Ishikawa (cell line): ENCODE results near the gene SMARCB1.

ENCODE experiments used
- CEBPB ChIP-seq: IDR thresholded peaks from 2 replicates; pipeline ENCODE4 v1.6.1; 2012
- CREB1 ChIP-seq: IDR thresholded peaks from 2 replicates; pipeline ENCODE4 v1.6.1; 2012; ENCODE audit warnings: low read depth
- EGR1 ChIP-seq: IDR thresholded peaks from 2 replicates; pipeline ENCODE4 v1.6.1; 2012
- EP300 ChIP-seq: IDR thresholded peaks from 2 replicates; pipeline ENCODE4 v1.6.1; 2012; ENCODE audit warnings: borderline replicate concordance
- FOXM1 ChIP-seq: IDR thresholded peaks from 2 replicates; pipeline ENCODE4 v1.6.1; 2012; ENCODE audit warnings: low read depth, borderline replicate concordance
- MAX ChIP-seq: IDR thresholded peaks from 2 replicates; pipeline ENCODE4 v1.6.1; 2012
- NFIC ChIP-seq: IDR thresholded peaks from 2 replicates; pipeline ENCODE4 v1.6.1; 2012
- RAD21 ChIP-seq: IDR thresholded peaks from 2 replicates; pipeline ENCODE4 v1.6.1; 2012; ENCODE audit warnings: low read depth
- REST ChIP-seq: IDR thresholded peaks from 2 replicates; pipeline ENCODE4 v1.6.1; 2012; ENCODE audit warnings: low read depth, mild to moderate bottlenecking
- TAF1 ChIP-seq: IDR thresholded peaks from 2 replicates; pipeline ENCODE4 v1.6.1; 2012; ENCODE audit warnings: low read depth, mild to moderate bottlenecking
- TCF12 ChIP-seq: IDR thresholded peaks from 2 replicates; pipeline ENCODE4 v1.6.1; 2012; ENCODE audit warnings: low read depth
- TEAD4 ChIP-seq: IDR thresholded peaks from 2 replicates; pipeline ENCODE4 v1.6.1; 2012
- USF1 ChIP-seq: IDR thresholded peaks from 2 replicates; pipeline ENCODE4 v1.6.1; 2012
- YY1 ChIP-seq: IDR thresholded peaks from 2 replicates; pipeline ENCODE4 v1.6.1; 2012; ENCODE audit warnings: low read depth
- ZBTB7A ChIP-seq: IDR thresholded peaks from 2 replicates; pipeline ENCODE4 v1.6.1; 2012; ENCODE audit warnings: low read depth

SMARCB1 gene

DNA sequence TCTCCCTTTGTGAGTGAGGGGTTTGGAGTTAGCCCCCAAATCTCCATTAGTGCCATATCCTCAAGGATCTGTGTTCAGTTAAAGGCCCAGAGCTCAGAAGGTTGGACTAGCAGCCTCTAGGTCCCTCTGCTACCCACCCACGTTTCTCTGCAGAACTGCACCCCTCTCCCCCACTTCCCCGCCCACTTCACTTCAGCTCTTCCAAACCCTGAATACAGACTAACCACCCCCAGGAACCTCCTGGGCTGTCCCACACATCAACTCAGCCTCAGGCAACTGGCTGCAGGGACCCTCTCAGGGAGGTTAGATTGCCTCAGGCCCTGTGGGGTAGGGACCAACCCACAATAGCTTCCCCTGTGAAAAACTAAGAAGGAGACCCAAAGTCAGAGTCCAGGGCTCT is 33.4 kb upstream of the SMARCB1 start:
- TF ChIP-seq TAF1 (no peak), MAX (no peak), TEAD4 (no peak), NFIC (no peak), EP300 (no peak)

GRCh38 chr22:23754220-23754919 is 32.4 kb upstream of the SMARCB1 start, which contains the start of gene VPREB3:
Gene VPREB3 (minus strand): TSS chr22:23754425. CDS start chr22:23754363, 62 bp downstream.
- TF ChIP-seq TCF12 (no peak), TAF1 (no peak), USF1 (no peak), NFIC (no peak), FOXM1 (no peak), CEBPB (no peak), ZBTB7A (no peak), CREB1 (no peak), EGR1 (no peak), TEAD4 (no peak), EP300 (no peak), MAX (no peak), YY1 (no peak), REST (no peak), RAD21 (no peak)

DNA sequence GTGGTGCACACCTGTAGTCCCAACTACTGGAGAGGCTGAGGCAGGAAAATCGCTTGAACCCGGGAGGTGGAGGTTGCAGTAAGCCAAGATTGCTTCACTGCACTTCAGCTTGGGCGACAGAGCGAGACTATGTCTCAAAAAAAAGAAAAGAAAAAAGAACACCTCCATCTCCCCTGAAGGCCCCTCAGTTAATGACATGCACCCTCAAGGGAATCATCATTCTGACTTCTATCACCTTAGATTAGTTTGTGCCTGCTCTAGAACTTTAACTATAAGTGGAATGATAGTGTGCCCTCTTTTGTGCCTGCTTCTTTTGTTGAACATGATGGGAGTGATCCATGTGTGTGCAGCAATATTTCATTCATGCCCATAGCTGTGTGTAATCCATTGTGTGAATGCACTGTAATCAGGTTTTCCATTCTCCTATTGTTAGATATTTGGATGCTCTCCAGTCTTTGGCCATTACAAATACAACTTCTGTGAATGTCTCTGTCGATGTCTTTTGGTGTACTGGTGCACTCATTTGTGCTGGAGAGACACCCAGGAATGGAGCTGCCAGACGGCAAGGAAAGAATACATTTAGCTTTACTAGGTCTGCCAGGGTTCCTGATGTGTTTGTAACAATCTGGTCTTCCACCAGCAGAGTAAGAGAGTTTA is 31.7 kb upstream of the SMARCB1 start:
- no peak for TF ChIP-seq TAF1
- TF ChIP-seq NFIC: peak; percentile 57

DNA sequence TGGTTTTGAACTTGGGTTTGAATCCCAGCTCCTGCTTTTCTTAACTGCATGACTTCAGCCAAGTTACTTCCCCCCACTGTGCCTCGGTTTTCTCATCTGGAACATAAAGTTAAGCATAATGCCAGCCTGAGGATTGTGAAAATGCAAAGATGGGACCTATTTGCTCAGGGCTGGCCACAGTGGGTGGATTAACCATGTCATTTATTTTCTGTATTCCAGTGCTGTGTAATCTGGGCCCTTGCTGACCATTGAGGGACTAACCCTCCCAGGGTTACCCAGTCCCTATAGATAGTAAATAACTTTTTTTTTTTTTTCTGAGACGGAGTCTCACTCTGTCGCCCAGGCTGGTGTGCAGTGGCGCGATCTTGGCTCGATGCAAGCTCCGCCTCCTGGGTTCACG is 31.1 kb upstream of the SMARCB1 start:
- TF ChIP-seq REST (no peak), TCF12 (no peak), EGR1 (no peak), ZBTB7A (no peak), USF1 (no peak), YY1 (no peak), CEBPB (no peak), TEAD4 (no peak), MAX (no peak)

- TF ChIP-seq TCF12: no peak
- no peak for TF ChIP-seq TAF1
- no peak for TF ChIP-seq NFIC
- TF ChIP-seq MAX: no peak
- no peak for TF ChIP-seq CEBPB
- no peak for TF ChIP-seq ZBTB7A
- no peak for TF ChIP-seq TEAD4
- TF ChIP-seq REST: no peak
- TF ChIP-seq USF1: no peak
- no peak for TF ChIP-seq EGR1
- TF ChIP-seq EP300: no peak
- TF ChIP-seq FOXM1: no peak
These were observed 29.9 kb upstream of the SMARCB1 start for GRCh38 chr22:23756891-23757290.
